ENCODE measurements around the gene DNAJC22. TPM values are rescaled to one million over a fixed set of nuclear protein-coding genes. Genes with fewer than 3 reads are reported as not detected.
A peak's percentile ranks its signal among the peaks of the same experiment; 100 is the strongest.

Gene DNAJC22
- total and polyA plus RNA-seq, 9 of the 15 experiments (the other 6 are each of a cell fraction or from before 2014, with no cell fraction given), result 0.10 to 1.2 (median 0.47) TPM

DNA sequence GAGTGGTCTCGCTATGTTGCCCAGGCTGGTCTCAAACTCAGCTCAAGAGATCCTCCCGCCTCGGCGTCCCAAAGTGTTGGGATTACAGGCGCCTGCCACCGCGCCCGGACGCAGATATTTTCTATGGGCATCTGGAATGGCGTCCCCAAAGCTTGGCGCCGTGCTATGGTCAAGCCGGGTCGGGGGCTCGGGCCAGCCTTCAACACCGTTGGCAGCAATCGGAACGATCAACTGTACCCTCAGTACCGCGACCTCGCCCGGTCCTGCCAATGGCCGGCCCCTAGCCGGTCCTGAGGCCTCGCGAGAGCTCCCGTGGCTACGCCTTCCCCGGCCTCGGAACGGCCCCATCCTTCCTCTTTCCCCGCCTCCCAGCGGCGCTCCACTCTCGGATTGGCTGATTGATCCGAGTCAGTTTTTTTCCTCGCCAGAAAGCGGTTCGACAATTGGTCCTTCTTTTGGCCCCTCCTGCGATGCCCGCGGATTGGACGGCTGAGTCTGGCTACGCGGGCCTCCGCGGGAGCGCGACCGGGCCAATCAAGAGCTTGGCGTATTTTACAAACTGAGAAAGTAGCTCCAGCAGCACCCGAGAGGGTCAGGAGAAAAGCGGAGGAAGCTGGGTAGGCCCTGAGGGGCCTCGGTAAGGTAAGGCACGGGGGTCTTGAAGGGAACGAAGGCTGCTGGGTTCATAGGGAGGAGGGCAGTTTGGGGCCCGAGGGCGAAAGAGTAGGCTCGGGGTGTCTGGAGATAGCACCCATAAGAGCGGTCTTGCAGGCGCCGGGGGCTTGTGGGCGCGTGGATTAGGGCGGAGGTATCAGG lies 23.8 kb upstream of the DNAJC22 start, which contains the start of gene TROAP (continued):
- TF ChIP-seq ILK (tag; IDR thresholded peaks at IDR 0.05; ENCODE audit: borderline replicate concordance, low read depth) (no peak), HIVEP1 (CRISPR knock-in tag; IDR thresholded peaks at IDR 0.05) (no peak), STAT5A (IDR thresholded peaks at IDR 0.05; ENCODE audit: borderline replicate concordance, low read length) (no peak), TAF9B (IDR thresholded peaks at IDR 0.05; ENCODE audit: partially characterized antibody) (peak; percentile 43), MED1 (CRISPR knock-in tag; IDR thresholded peaks at IDR 0.05; ENCODE audit: borderline replicate concordance) (no peak), ZEB2 (IDR thresholded peaks at IDR 0.05) (no peak), MAFG (tag; conservative IDR thresholded peaks at IDR 0.05) (no peak), ZFP1 (CRISPR knock-in tag; IDR thresholded peaks at IDR 0.05) (no peak), DPF2 (IDR thresholded peaks at IDR 0.05) (0 out of 2 replicates have a peak, but pooled peaks have one; percentile 14), ZNF239 (CRISPR knock-in tag; IDR thresholded peaks at IDR 0.05) (no peak), ZNF212 (CRISPR knock-in tag; IDR thresholded peaks at IDR 0.05) (no peak)
- TF ChIP-seq, protein P1, sequence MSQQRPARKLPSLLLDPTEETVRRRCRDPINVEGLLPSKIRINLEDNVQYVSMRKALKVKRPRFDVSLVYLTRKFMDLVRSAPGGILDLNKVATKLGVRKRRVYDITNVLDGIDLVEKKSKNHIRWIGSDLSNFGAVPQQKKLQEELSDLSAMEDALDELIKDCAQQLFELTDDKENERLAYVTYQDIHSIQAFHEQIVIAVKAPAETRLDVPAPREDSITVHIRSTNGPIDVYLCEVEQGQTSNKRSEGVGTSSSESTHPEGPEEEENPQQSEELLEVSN (IDR thresholded peaks at IDR 0.05; ENCODE audit: borderline replicate concordance in 1 of 2, extremely low read depth in 1 of 2, insufficient read depth in 1 of 2, insufficient read length in 1 of 2, low read depth in 1 of 2, low read length in 1 of 2, poor library complexity in 1 of 2, severe bottlenecking in 1 of 2), result peak in 1 of 2 experiments; percentile 7
- TF ChIP-seq, protein P2, sequence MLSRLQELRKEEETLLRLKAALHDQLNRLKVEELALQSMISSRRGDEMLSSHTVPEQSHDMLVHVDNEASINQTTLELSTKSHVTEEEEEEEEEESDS (CRISPR knock-in tag; IDR thresholded peaks at IDR 0.05), result no peak
- TF ChIP-seq, protein P3, sequence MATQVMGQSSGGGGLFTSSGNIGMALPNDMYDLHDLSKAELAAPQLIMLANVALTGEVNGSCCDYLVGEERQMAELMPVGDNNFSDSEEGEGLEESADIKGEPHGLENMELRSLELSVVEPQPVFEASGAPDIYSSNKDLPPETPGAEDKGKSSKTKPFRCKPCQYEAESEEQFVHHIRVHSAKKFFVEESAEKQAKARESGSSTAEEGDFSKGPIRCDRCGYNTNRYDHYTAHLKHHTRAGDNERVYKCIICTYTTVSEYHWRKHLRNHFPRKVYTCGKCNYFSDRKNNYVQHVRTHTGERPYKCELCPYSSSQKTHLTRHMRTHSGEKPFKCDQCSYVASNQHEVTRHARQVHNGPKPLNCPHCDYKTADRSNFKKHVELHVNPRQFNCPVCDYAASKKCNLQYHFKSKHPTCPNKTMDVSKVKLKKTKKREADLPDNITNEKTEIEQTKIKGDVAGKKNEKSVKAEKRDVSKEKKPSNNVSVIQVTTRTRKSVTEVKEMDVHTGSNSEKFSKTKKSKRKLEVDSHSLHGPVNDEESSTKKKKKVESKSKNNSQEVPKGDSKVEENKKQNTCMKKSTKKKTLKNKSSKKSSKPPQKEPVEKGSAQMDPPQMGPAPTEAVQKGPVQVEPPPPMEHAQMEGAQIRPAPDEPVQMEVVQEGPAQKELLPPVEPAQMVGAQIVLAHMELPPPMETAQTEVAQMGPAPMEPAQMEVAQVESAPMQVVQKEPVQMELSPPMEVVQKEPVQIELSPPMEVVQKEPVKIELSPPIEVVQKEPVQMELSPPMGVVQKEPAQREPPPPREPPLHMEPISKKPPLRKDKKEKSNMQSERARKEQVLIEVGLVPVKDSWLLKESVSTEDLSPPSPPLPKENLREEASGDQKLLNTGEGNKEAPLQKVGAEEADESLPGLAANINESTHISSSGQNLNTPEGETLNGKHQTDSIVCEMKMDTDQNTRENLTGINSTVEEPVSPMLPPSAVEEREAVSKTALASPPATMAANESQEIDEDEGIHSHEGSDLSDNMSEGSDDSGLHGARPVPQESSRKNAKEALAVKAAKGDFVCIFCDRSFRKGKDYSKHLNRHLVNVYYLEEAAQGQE (IDR thresholded peaks at IDR 0.05; ENCODE audit: borderline replicate concordance), result no peak
- TF ChIP-seq, protein P3 (CRISPR knock-in tag; IDR thresholded peaks at IDR 0.05; ENCODE audit: low read depth), result no peak
- TF ChIP-seq, protein P4, sequence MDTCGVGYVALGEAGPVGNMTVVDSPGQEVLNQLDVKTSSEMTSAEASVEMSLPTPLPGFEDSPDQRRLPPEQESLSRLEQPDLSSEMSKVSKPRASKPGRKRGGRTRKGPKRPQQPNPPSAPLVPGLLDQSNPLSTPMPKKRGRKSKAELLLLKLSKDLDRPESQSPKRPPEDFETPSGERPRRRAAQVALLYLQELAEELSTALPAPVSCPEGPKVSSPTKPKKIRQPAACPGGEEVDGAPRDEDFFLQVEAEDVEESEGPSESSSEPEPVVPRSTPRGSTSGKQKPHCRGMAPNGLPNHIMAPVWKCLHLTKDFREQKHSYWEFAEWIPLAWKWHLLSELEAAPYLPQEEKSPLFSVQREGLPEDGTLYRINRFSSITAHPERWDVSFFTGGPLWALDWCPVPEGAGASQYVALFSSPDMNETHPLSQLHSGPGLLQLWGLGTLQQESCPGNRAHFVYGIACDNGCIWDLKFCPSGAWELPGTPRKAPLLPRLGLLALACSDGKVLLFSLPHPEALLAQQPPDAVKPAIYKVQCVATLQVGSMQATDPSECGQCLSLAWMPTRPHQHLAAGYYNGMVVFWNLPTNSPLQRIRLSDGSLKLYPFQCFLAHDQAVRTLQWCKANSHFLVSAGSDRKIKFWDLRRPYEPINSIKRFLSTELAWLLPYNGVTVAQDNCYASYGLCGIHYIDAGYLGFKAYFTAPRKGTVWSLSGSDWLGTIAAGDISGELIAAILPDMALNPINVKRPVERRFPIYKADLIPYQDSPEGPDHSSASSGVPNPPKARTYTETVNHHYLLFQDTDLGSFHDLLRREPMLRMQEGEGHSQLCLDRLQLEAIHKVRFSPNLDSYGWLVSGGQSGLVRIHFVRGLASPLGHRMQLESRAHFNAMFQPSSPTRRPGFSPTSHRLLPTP (IDR thresholded peaks at IDR 0.05; ENCODE audit: borderline replicate concordance, extremely low read depth, insufficient read length), result no peak
